B cell (primary cell): ENCODE results near the gene IDH2. TPM values are rescaled to one million over a fixed set of nuclear protein-coding genes. Genes with fewer than 3 reads are reported as not detected.

Experiments
- ATAC-seq: fragments of 200-7000 bp; cut with Tn5 transposase; one replicate; pipeline ENCODE4 v1.10.0; 2021; ENCODE audit warnings: low read depth, mild to moderate bottlenecking, moderate number of reproducible peaks, moderate library complexity
- CTCF ChIA-PET: fragments of 350-600 bp; sonication (Branson Sonifier 250); formaldehyde crosslinking; loops from one replicate; lab custom pipeline; 2021; ENCODE audit warnings: antibody characterized with exemption, inconsistent platforms; lab: Charles Lee
- POLR2A ChIA-PET: fragments of 350-600 bp; sonication (Branson Sonifier 250); formaldehyde crosslinking; loops from one replicate; lab custom pipeline; 2021; ENCODE audit warnings: antibody characterized with exemption; lab: Charles Lee
- DNase-seq: peaks from one replicate; pipeline ENCODE4 v3.0.0; 2013
- H2AFZ ChIP-seq: 2 replicates; pipeline ENCODE4 v1.6.1; 2012; ENCODE audit warnings: mild to moderate bottlenecking, low read depth, low read length; ENCODE audit not compliant: insufficient read depth, poor library complexity, severe bottlenecking
- H3K27ac ChIP-seq, 2 donors: 1 replicate in 1 of 2; 2 replicates in 1 of 2; pipeline ENCODE4 v1.5.1; 2012 to 2013; ENCODE audit warnings: low read length in 2 of 2, mild to moderate bottlenecking in 2 of 2, moderate library complexity in 1 of 2
- H3K27me3 ChIP-seq, 4 experiments: fragments of 200-600 bp in 1 of 4; sonication (generic) in 1 of 4; replicated peaks in 1 of 4; 1 replicate in 2 of 4; 2 replicates in 2 of 4; pipeline versions ENCODE4 v1.6.1 to v1.7.0; 2013 to 2016; ENCODE audit warnings: low read length in 3 of 4, mild to moderate bottlenecking in 2 of 4, mixed read lengths in 1 of 4, moderate library complexity in 1 of 4; ENCODE audit not compliant: insufficient read depth in 4 of 4, control insufficient read depth in 3 of 4; ENCODE audit errors: control extremely low read depth in 1 of 4
- H3K36me3 ChIP-seq, 2 experiments: replicated peaks in 1 of 2; 1 replicate in 1 of 2; 2 replicates in 1 of 2; pipeline versions ENCODE4 v1.6.1 to v1.7.1; 2013; ENCODE audit warnings: low read length in 1 of 2; ENCODE audit not compliant: insufficient read depth in 2 of 2, control insufficient read depth in 1 of 2; ENCODE audit errors: control extremely low read depth in 1 of 2, extremely low read depth in 1 of 2
- H3K4me1 ChIP-seq, 2 donors: fragments of 200-600 bp in 1 of 2; sonication (generic) in 1 of 2; 1 replicate in 1 of 2; 2 replicates in 1 of 2; pipeline versions ENCODE4 v1.5.1 to v1.6.1; 2013 to 2017; ENCODE audit warnings: low read length in 2 of 2; ENCODE audit not compliant: control insufficient read depth in 2 of 2, insufficient read depth in 2 of 2
- H3K4me2 ChIP-seq: replicated peaks from 2 replicates; pipeline ENCODE3; 2012; ENCODE audit warnings: mild to moderate bottlenecking, low read depth, low read length; ENCODE audit not compliant: poor library complexity, severe bottlenecking
- H3K4me3 ChIP-seq, 5 experiments: fragments of 200-600 bp in 1 of 5; sonication (generic) in 1 of 5; 1 replicate in 3 of 5; 2 replicates in 2 of 5; pipeline versions ENCODE4 v1.5.1 to v1.7.0; 2011 to 2016; ENCODE audit warnings: low read length in 4 of 5, mild to moderate bottlenecking in 4 of 5, low read depth in 2 of 5, control low read depth in 1 of 5, moderate library complexity in 1 of 5; ENCODE audit not compliant: insufficient read depth in 1 of 5; ENCODE audit errors: control extremely low read depth in 1 of 5, extremely low read depth in 1 of 5
- H3K79me2 ChIP-seq: fragments of 200-600 bp; sonication (generic); one replicate; pipeline ENCODE4 v1.6.0; 2016; ENCODE audit warnings: low read length; ENCODE audit not compliant: control insufficient read depth, insufficient read depth
- H3K9ac ChIP-seq: fragments of 200-600 bp; sonication (generic); 2 replicates; pipeline ENCODE4 v1.6.1; 2017; ENCODE audit warnings: mild to moderate bottlenecking, low read length, moderate library complexity
- H3K9me3 ChIP-seq, 3 donors: one replicate each; pipeline versions ENCODE4 v1.6.1 to v1.7.1; 2013; ENCODE audit warnings: low read length in 2 of 3; ENCODE audit not compliant: control insufficient read depth in 2 of 3, insufficient read depth in 1 of 3; ENCODE audit errors: control extremely low read depth in 1 of 3
- H4K20me1 ChIP-seq: 2 replicates; pipeline ENCODE4 v1.6.0; 2012; ENCODE audit warnings: mild to moderate bottlenecking, low read length; ENCODE audit not compliant: insufficient read depth, control insufficient read depth, poor library complexity, severe bottlenecking
- H3K27ac Mint-ChIP-seq: one replicate; pipeline ENCODE4 v1.8.0; 2021; ENCODE audit warnings: mixed read lengths
- H3K27me3 Mint-ChIP-seq: one replicate; pipeline ENCODE4 v1.8.0; 2021; ENCODE audit warnings: mixed read lengths
- H3K4me1 Mint-ChIP-seq: one replicate; pipeline ENCODE4 v1.8.0; 2021; ENCODE audit warnings: mixed read lengths
- H3K4me3 Mint-ChIP-seq: one replicate; pipeline ENCODE4 v1.8.0; 2021; ENCODE audit warnings: mixed read lengths
- H3K9me3 Mint-ChIP-seq: one replicate; pipeline ENCODE4 v1.8.0; 2022; ENCODE audit warnings: mixed read lengths; ENCODE audit not compliant: insufficient read depth
- EZH2 ChIP-seq: IDR thresholded peaks from 2 replicates; pipeline ENCODE4 v1.6.1; 2012; ENCODE audit warnings: borderline replicate concordance, low read depth, mild to moderate bottlenecking, moderate library complexity, low read length; ENCODE audit not compliant: insufficient read depth, poor library complexity, severe bottlenecking
- WGBS: methylation state at CpG from one replicate; pipeline ENCODE4 v1.1.5; 2013; ENCODE audit warnings: missing lambda C conversion rate; ENCODE audit not compliant: insufficient coverage; 5-methylcytosine and 5-hydroxymethylcytosine counted together
- intact Hi-C: fragments of 100-400 bp; cut with micrococcal nuclease; formaldehyde crosslinking; loops from one replicate; pipeline ENCODE4 v1.10.0; 2022
- polyA plus RNA-seq: library from polyadenylated mRNA; depleted of rRNA; stranded (reverse); fragments of >200 nt; gene quantifications from 2 replicates; pipeline ENCODE4 v1.2.3, GENCODE V29; 2012
- total RNA-seq, 2 donors: library from RNA; stranded (reverse); fragments of 120-200 nt in 1 of 2; gene quantifications; 1 replicate in 1 of 2; 2 replicates in 1 of 2; pipeline versions ENCODE4 v1.2.3 to v1.2.4, GENCODE V29; 2013 to 2022
- TF ChIP-seq, protein P1 (sequence below): fragments of 200-600 bp; IDR thresholded peaks from one replicate; pipeline ENCODE4 v1.8.0; 2022; ENCODE audit warnings: antibody characterized with exemption, mild to moderate bottlenecking

The IDH2 gene
- total and polyA plus RNA-seq, 2 donors (not counting 1 experiment from before 2014, with no cell fraction given), result 30.7 to 35.8 TPM

DNA sequence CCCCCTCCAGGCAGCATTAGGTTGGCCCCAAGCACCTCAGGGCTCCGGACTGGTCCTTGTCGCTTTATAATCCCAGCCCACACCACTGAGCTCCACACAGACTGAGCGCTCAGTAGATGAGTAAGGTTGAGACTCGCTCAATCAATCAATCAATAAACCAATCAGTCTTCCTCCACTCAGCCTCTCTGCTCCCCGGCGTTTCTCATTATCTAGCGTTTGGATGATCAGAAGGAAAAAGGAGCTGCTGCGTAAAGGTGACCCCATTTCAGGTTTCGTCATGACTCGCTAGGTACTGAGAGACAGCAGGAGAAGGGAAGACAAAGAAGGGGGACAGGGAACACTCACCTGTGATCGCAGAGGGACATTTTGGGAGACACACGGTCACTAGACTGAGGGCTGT is 59.9 kb downstream of the IDH2 start:
- no peaks in the 10 kb centered on the region for H3K27me3 Mint-ChIP-seq
- no peaks in the 10 kb centered on the region for H3K36me3 ChIP-seq
- no peaks in the 10 kb centered on the region for H4K20me1 ChIP-seq
- DNase-seq, result no peak
- ChIA-PET CTCF (interaction anchor here (1.1 kb wide), 1 partner anchor 17 kb away, joined by 9 read pairs; no protein-coding TSS in a partner anchor), POLR2A (no interaction called here)
- H2AFZ ChIP-seq, result no peak overlapping the region
- peaks cover 67% of the 10 kb centered on the region for H3K4me1 Mint-ChIP-seq
- H3K4me1 ChIP-seq, result peaks cover 35 to 46% of the 10 kb centered on the region in 2 donors
- no peak overlapping the region for H3K9ac ChIP-seq
- H3K4me2 ChIP-seq, result no peak overlapping the region
- 96% methylated on average over 8 of the region's 12 CpGs for WGBS
- H3K4me3 Mint-ChIP-seq, result no peak overlapping the region
- TF ChIP-seq, protein P1, sequence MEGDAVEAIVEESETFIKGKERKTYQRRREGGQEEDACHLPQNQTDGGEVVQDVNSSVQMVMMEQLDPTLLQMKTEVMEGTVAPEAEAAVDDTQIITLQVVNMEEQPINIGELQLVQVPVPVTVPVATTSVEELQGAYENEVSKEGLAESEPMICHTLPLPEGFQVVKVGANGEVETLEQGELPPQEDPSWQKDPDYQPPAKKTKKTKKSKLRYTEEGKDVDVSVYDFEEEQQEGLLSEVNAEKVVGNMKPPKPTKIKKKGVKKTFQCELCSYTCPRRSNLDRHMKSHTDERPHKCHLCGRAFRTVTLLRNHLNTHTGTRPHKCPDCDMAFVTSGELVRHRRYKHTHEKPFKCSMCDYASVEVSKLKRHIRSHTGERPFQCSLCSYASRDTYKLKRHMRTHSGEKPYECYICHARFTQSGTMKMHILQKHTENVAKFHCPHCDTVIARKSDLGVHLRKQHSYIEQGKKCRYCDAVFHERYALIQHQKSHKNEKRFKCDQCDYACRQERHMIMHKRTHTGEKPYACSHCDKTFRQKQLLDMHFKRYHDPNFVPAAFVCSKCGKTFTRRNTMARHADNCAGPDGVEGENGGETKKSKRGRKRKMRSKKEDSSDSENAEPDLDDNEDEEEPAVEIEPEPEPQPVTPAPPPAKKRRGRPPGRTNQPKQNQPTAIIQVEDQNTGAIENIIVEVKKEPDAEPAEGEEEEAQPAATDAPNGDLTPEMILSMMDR, result no peak
- TF ChIP-seq EZH2, result no peak
- H3K27me3 ChIP-seq, result no peaks in the 10 kb centered on the region
- H3K9me3 Mint-ChIP-seq, result no peaks in the 10 kb centered on the region
- H3K27ac Mint-ChIP-seq, result no peak overlapping the region
- intact Hi-C loops, result no loop called here
- H3K4me3 ChIP-seq, result no peak overlapping the region
- no peak for ATAC-seq
- no peak overlapping the region for H3K27ac ChIP-seq
- peaks cover 92% of the 10 kb centered on the region for H3K79me2 ChIP-seq
- no peaks in the 10 kb centered on the region for H3K9me3 ChIP-seq

- TF ChIP-seq EZH2, result no peak
- TF ChIP-seq, protein P1, result no peak
- H3K9ac ChIP-seq, result no peak overlapping the region
- no peak overlapping the region for H3K4me3 Mint-ChIP-seq
- no peak overlapping the region for H3K27ac ChIP-seq
- H3K79me2 ChIP-seq, result peaks cover 95% of the 10 kb centered on the region
- intact Hi-C loops, result no loop called here
- CTCF ChIA-PET, result no interaction called here
- no peak for DNase-seq
- WGBS, result 79% methylated on average over 2 of the region's 6 CpGs
- no peaks in the 10 kb centered on the region for H4K20me1 ChIP-seq
- POLR2A ChIA-PET, result interaction anchor here (0.7 kb wide), 1 partner anchor 32 kb away, joined by 3 read pairs; no protein-coding TSS in a partner anchor
- H3K9me3 Mint-ChIP-seq, result no peaks in the 10 kb centered on the region
- no peak overlapping the region for H3K4me2 ChIP-seq
- no peak overlapping the region for H2AFZ ChIP-seq
- no peak for ATAC-seq
- peaks cover 26 to 39% of the 10 kb centered on the region in 2 donors for H3K4me1 ChIP-seq
- no peaks in the 10 kb centered on the region for H3K9me3 ChIP-seq
- H3K27ac Mint-ChIP-seq, result no peak overlapping the region
- no peaks in the 10 kb centered on the region for H3K36me3 ChIP-seq
- no peaks in the 10 kb centered on the region for H3K27me3 Mint-ChIP-seq
- H3K4me1 Mint-ChIP-seq, result peaks cover 62% of the 10 kb centered on the region
- H3K4me3 ChIP-seq, result no peak overlapping the region
- H3K27me3 ChIP-seq, result no peaks in the 10 kb centered on the region
Observed at GRCh38 chr15:90040618-90041017, 61.6 kb downstream of the IDH2 start.
